ENCODE data around the gene KIF5C.

The KIF5C gene

GRCh38 chr2:148996805-148997204 lies 121.8 kb downstream of the KIF5C start:
- no peak for DNase-seq

DNA sequence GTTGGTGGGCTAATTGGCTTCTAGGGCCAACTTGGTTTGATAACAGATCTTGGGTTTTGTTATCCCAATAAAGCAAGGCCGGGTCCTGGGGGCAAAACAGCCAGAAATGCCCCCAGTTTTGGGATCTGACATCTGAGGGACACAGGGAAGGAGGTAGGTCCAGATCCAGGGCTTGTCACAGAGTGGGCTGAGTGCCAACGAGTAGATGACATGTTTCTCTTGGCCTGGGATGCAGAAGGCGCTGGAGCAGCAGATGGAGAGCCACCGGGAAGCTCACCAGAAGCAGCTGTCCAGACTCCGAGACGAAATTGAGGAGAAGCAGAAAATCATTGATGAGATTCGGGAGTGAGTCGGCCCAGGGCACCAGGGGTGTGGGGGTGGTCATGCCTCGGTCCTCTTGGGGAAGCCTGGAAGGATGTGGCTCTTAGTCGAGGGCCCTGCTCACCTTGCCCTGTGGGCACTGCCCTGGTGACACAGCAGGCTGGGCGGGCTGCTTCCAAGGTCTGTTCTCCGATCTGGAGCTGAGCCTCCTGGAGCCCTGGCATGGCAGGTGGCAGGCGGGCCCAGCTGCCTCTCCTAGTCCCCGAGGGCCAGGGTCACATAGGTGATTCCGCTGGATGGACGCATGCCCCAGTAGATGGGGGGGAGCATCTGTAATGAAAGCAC lies 123.3 kb downstream of the KIF5C start:
- DNase-seq, result no peak

- no peak for DNase-seq
Observed at GRCh38 chr2:148998831-148999200, 123.8 kb downstream of the KIF5C start.

DNA sequence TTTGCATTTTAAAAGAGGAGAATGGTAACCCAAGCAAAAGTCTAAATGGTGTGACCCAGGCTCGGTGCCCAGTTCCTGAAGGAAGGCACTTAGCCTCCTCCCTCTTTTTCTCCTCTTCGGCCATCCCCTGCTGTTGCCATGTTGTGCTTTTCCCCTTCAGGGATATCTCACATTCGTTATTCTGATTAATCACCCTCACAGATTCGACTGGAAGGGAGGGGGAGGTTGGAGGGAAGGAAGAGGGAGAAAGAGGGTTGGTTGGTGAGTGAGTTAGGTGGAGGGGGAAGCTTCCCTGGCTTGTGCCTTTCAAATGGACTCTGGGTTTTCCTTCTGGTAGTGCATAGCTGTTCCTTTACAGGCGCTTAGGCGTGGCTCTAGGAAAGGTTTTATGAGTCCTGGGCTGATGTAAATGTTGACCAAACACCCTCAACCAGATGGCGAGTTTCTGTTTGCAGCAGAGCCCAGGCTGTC lies 124.5 kb downstream of the KIF5C start:
- DNase-seq, result no peak

DNA sequence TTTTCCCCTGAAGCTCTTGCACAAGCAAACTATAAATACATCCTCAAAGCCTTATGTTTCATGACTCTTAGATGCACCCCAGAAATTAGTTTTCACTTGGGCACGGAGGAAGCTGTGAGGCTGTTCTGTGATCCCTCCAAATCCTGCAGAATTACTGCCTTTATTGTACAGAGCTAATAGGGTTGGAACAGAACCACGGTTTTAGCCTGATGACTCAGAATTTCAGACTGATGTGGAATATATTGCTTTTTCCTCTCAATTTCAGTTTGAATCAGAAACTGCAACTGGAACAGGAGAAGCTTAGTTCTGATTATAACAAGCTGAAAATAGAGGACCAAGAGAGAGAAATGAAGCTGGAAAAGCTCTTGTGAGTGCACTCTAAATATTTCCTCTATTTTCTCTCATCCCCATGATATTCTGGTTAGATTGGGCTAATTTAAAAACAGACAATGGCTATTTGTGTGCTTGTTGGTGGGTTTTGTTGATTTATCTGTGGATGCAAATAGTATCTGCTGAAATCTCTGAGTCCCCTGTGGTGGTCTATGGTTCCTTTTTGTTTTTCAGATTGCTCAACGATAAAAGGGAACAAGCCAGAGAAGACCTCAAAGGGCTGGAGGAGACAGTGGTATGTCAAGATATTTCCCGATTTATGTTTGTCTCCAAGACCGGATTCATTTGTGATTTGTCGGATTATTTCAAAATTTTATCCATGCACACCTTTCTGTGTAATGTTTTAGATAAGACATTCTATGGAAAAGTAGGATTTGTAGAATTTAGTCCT lies 125.3 kb downstream of the KIF5C start:
- peak; percentile 30 for DNase-seq

DNA sequence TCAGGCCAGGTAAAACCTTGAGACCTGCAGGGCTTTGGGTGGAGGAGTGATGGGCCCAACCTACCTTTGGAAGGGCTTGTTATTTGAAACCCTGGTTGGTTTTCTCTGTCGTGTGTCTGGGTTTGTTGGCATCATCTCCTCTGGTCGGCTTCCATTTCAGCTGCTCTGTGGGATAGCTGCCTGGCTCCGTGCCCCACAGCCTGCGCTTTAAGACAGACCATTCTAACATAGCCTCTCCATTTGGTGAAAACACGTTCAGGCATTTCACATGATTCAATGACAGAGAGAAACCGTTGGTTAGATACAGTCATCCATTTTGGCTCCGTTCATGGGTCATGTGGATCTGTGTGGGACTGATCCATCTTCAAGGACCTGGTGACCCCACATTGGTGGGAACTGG lies 126.5 kb downstream of the KIF5C start:
- no peak for DNase-seq

DNA sequence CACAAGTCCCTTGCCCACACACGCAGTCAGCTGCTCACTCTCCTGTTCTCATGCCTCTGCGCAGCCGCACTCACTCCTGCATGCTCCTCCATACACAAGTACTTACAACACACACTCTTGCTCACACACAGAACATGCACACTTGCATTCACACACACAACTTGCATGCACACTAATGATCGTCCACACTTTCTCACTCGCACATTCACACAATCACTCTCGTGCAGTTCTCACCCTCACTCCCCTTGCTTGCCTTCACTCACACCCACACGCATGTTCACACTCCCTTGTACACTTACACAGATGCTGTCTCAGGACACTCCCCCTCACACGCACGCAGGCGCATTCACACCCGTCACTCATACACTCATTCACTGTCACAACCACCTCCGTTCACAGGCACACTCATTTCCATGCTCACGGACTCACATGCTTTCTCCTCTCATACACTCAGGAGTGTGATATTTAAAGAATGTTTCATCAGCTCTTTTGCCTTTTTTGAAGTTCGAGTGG lies 127.4 kb downstream of the KIF5C start:
- no peak for DNase-seq

DNA sequence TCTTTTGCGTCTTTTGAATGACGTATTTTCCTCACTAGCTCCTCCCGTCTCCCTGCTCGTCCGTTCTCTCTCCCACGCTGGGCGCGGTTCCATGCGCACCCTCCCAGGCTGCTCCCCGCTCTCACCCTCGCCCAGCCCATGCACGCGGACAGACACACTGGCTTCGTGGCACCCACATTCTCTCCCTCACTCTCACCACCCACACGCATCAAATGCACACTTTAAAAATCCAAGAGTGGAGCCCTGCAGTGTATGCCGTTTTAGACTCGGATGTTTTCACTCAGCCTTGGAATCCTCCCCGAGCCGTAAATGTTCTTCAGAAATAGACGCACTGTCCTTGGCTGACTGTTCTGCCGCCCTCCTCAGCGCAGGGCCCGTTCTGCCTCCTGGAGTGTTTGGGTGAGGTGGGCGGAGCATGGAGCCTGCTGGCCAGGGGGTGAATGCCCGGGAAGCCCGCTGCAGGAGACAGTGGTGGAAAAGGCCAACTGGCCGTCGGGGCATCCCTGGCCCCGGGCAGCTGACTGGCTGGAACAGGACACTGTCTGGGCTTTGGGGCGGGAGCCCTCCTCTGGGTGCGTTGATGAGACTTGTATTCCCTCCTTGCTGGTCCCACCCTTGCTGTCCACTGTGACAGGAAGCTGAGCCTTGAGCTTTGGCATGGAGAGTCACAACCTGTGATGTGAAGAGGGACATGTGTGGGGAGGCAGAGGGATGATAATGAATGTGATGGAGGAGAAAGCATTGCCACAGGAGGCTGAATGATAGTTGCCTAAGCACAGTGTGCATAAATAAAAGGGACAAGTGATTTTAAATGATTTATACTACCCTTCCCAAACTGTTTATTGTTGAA lies 128.1 kb downstream of the KIF5C start:
- DNase-seq, result no peak

DNA sequence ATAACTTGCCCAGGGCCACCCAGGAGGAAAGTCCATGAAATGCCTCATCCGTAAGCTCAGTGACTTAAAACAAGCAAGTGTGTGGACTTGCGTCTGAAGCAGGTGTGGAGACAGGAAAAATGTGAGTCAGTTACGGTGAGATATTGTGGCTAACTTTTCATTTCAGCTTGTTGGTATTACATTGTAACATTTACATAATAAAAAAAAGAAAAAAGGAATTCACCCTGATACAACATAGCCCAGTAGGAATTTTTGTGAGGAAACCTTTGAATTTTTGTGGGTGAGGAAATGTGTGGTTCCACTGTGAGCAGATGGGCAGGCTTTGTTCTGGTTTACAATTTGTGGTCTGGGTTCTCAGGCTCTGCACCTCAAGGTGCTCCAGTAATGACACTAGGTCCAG lies 129.8 kb downstream of the KIF5C start:
- DNase-seq, result no peak

DNA sequence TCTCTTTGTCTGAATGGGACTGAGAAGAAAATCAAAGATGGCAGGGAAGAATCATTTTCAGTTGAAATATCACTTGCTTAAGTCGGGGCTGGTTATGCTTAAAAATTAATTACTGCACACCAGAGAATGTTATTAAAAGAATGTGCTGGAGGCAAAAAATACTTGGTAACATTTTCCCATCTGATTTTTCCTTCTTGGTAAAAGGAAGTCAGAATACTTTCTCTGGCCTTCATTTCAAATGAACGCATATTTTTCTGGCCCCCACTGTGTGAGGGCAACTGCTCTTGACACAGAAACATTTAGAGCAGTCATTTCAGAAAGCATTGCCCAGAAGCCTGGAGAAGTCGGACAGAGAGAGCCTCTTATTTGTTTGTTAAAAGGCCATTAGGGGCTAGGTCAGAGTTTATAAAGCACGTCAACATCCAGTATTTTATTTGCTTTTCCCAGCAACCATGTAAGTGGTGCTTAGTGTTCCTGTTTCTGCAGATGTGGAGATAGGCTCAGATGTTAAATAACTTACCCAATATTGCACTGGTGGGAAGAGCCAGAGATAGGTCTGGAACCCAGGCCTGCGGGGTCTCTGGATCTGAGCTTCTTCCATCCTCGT lies 130.5 kb downstream of the KIF5C start:
- DNase-seq, result no peak

DNA sequence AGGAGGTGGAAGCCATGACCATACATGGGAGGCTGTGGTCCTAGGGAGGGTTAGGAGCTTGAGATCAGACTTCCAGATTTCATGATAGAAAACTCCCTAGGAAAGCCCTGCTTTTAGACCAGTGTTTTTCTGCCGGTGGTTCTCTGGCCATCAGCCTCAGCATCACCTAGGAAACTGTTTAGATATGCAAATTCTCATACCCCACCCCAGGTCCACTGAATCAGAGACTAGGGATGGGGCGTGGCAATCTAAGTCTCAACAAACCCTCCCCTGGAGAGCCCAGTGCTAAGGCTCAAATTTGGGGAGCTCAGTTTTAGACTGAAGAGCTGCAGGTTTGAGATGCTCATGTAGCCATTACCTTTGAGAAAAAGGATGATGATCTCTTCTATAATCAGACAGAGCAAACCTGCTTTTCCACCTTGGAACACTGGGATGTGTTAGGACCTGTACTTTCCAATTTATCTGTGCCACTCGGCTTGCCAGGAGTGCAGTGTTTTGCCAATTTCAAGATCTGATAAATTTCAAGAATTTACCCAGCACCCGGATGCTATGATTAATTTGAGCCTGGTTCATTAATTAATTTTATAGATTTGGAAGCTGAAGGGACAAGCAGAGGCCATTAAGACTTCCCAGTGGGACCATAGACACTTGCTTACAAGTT lies 132.0 kb downstream of the KIF5C start:
- DNase-seq, result no peak

DNA sequence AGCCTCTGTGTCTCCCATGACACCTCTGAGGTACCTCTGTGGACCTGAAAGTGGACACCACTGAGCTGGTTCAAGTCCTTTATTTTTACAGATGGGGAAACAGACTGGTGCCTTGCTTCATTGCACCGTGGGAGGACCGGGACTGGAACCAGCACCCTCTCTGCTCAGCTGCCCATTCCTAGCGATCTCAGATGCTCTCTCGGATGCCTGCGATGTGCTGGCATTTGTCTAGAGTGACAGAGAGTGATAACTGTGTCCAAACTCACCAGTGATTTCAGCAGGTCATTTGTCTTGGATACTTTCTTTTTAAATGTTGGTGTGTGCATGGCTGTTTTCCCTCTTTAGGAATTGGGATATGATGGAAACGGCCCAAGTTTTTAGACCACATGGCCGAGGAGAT lies 133.4 kb downstream of the KIF5C start:
- no peak for DNase-seq

DNA sequence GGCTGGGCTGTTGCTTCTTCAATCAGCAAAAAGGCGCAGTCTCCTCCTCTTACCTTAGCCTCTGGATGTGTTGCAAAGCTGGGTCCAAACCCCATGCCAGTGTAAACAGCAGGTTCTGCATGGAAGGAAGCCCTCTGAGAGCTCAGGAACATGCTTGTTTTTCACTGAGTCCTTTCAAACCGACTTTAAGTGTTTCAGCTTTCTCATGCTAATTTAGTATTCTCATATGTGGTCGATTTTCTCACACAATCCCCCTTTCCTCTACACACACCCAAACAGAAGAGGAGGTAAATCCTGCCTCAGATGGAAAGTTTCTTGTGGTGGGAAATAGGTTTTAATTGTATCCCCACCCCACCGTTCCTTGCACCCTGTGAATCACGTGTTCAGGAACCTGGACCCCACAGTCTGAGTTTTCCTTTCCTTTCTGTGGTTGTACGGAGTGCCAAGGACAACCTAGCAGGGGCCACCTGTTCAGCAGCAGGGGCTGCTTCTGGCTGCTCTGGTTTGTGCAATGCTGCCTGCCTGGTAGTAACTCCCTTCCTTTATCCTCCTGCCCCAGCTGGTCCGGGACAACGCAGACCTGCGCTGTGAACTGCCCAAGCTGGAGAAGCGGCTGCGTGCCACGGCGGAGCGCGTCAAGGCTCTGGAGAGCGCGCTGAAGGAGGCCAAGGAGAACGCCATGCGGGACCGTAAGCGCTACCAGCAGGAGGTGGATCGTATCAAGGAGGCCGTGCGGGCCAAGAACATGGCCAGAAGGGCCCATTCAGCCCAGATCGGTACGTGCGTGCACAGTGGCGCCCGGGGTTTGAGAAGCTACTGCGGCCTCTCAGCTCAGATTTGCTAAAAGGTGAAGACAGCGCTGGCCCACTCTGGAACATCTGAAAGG lies 134.8 kb downstream of the KIF5C start:
- DNase-seq, result no peak

- DNase-seq, result no peak
Observed at GRCh38 chr2:149012545-149012944, 137.5 kb downstream of the KIF5C start.

GRCh38 chr2:149015501-149015900 lies 140.5 kb downstream of the KIF5C start:
- DNase-seq, result no peak

DNA sequence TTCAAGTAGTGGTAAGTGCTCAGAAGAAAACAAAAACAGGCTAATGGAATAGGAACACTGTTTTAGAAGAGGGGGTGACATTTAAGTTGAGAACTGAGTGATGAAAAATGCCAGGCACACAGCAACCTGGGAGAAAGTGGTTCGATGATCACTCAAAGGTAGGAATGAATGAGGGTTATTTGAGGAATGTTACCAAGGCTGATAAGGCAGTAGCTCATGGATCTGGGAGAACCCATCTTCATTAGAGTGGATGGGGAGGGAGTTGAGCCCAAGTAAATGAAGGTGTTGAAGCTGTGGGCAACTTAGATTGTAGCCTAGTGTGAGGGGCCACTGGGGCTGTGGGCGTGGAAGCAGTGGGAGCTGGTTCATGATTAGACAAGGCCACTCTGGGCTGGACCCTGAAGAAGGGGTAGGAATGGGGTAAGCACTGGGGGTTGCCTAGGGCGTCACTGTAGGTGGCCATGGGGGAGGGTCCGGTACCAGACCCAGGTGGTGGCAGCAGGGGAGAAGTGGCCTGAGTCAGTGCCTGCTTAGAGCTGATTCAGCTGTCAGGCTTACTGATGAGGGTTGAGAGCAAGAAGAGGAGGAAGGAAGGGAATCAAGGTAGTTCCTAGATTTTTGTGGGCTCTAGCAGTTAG lies 141.0 kb downstream of the KIF5C start:
- no peak for DNase-seq

DNA sequence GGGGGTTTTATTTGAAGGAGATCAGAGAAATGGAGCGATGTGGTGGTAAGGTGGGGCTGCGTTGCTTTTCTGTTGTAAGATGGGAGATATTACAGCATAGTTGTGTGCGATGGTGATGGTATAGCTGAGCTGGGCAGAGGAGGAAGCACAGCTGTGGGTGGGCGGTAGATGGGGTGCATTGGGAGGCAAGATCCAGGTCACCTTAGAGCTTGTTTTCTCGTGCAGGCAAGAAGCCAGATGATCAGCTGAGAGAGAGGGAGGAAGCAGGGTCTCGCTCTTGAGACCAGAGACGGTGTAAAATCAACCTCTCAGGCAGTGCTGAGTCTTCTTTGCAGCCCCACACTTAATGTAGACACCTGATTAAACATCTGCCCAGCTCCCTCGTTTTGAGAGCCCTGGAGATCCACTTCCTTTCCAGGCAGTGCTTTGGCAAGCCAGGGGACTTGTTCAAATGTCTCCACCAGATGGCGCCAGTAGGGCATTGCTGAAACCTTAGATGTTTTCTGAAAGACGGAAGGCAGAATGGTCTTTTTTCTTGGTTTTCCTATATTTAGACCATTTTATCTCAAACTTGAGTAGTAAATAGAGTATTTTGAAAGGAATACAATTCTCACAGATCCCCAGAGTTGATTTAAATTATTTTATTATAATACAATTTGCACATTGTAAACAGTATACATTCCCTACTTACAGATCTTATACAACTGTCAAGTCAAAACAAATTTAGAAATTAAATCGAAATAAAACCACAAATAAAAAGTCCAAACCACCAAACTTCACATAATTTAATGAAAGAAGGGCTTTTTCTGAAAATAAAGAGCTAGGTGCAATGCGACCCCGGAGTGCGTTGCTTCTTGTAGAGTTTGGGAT lies 142.3 kb downstream of the KIF5C start:
- peak; percentile 70 for DNase-seq

GRCh38 chr2:149018981-149019380 lies 144.0 kb downstream of the KIF5C start:
- no peak for DNase-seq

- no peak for DNase-seq
Observed at GRCh38 chr2:149019768-149020167, 144.7 kb downstream of the KIF5C start.

GRCh38 chr2:149020432-149020851 lies 145.4 kb downstream of the KIF5C start:
- DNase-seq, result no peak
